HG02678 (cell line): ENCODE results near the gene SPTLC3.

Source experiments
- ATAC-seq: cut with Tn5 transposase; IDR thresholded peaks from one replicate; pipeline ENCODE4 v1.9.1; 2021; ENCODE audit warnings: mild to moderate bottlenecking, moderate library complexity; ENCODE audit not compliant: unreplicated experiment

The SPTLC3 gene

GRCh38 chr20:13028673-13029072 is 19.9 kb downstream of the SPTLC3 start:
- no peak for ATAC-seq

- no peak for ATAC-seq
Measured at GRCh38 chr20:13029687-13030375, 21.1 kb downstream of the SPTLC3 start.

- ATAC-seq, result no peak
Measured at GRCh38 chr20:13031751-13032150, 23.0 kb downstream of the SPTLC3 start.

- no peak for ATAC-seq
Measured at GRCh38 chr20:13034115-13034514, 25.3 kb downstream of the SPTLC3 start.

GRCh38 chr20:13034936-13035335 is 26.2 kb downstream of the SPTLC3 start:
- ATAC-seq, result no peak

GRCh38 chr20:13035399-13036152 is 26.8 kb downstream of the SPTLC3 start:
- no peak for ATAC-seq

- ATAC-seq, result no peak
Measured at GRCh38 chr20:13037727-13038126, 29.0 kb downstream of the SPTLC3 start.

- no peak for ATAC-seq
Measured at GRCh38 chr20:13041574-13042457, 33.0 kb downstream of the SPTLC3 start.

- ATAC-seq, result no peak
Measured at GRCh38 chr20:13042458-13042794, 33.7 kb downstream of the SPTLC3 start.

- ATAC-seq, result no peak
Measured at GRCh38 chr20:13046409-13046808, 37.6 kb downstream of the SPTLC3 start.

- no peak for ATAC-seq
Measured at GRCh38 chr20:13054011-13054410, 45.2 kb downstream of the SPTLC3 start.

GRCh38 chr20:13058666-13059389 is 50.1 kb downstream of the SPTLC3 start:
- no peak for ATAC-seq

- no peak for ATAC-seq
Measured at GRCh38 chr20:13059398-13060136, 50.8 kb downstream of the SPTLC3 start.

- ATAC-seq, result no peak
Measured at GRCh38 chr20:13060327-13060726, 51.6 kb downstream of the SPTLC3 start.

- no peak for ATAC-seq
Measured at GRCh38 chr20:13061381-13061780, 52.6 kb downstream of the SPTLC3 start.

GRCh38 chr20:13062789-13063188 is 54.0 kb downstream of the SPTLC3 start:
- no peak for ATAC-seq

GRCh38 chr20:13068336-13068735 is 59.6 kb downstream of the SPTLC3 start:
- no peak for ATAC-seq

- ATAC-seq, result no peak
Measured at GRCh38 chr20:13081877-13082276, 73.1 kb downstream of the SPTLC3 start.

- ATAC-seq, result no peak
Measured at GRCh38 chr20:13082378-13082777, 73.6 kb downstream of the SPTLC3 start.

- ATAC-seq, result no peak
Measured at GRCh38 chr20:13085275-13085674, 76.5 kb downstream of the SPTLC3 start.
